Right atrium auricular region (tissue), 2 donors: ENCODE results near the gene HADHA. TPM values are rescaled to one million over a fixed set of nuclear protein-coding genes. Genes with fewer than 3 reads are reported as not detected.

Source experiments
- DNase-seq: peaks from one replicate; pipeline ENCODE4 v3.0.0-alpha.2; 2019; ENCODE audit warnings: low spot score
- H3K27ac ChIP-seq, 2 donors: fragments of 200-600 bp; sonication (generic); 1 replicate in 1 of 2; 2 replicates in 1 of 2; pipeline ENCODE4 v1.5.1; 2016 to 2019
- H3K27me3 ChIP-seq, 2 donors: fragments of 200-600 bp; sonication (generic); one replicate each; pipeline versions ENCODE4 v1.5.1 to v1.6.0; 2017 to 2019
- H3K36me3 ChIP-seq: fragments of 200-600 bp; sonication (generic); one replicate; pipeline ENCODE4 v1.5.1; 2016
- H3K4me1 ChIP-seq, 2 donors: fragments of 200-600 bp; sonication (generic); one replicate each; pipeline versions ENCODE4 v1.5.1 to v1.6.0; 2017 to 2019
- H3K4me3 ChIP-seq, 2 donors: fragments of 200-600 bp; sonication (generic); 1 replicate in 1 of 2; 2 replicates in 1 of 2; pipeline ENCODE4 v1.5.1; 2017 to 2019; ENCODE audit warnings: mild to moderate bottlenecking in 1 of 2, moderate library complexity in 1 of 2
- H3K9me3 ChIP-seq, 2 donors: fragments of 200-600 bp; sonication (generic); one replicate each; pipeline ENCODE4 v1.5.1; 2019
- CTCF ChIP-seq, 2 donors: fragments of 200-600 bp; sonication (generic); IDR thresholded peaks; one replicate each; pipeline ENCODE4 v1.5.1; 2019; ENCODE audit warnings: antibody characterized with exemption in 2 of 2
- total RNA-seq, 2 donors: library from RNA; depleted of rRNA; stranded (reverse); fragments of >200 nt; gene quantifications; one replicate each; pipeline ENCODE4 v1.1.0, GENCODE V29; 2016

HADHA gene
- total RNA-seq, 2 donors from 2014 or later = 333 to 364 TPM

DNA sequence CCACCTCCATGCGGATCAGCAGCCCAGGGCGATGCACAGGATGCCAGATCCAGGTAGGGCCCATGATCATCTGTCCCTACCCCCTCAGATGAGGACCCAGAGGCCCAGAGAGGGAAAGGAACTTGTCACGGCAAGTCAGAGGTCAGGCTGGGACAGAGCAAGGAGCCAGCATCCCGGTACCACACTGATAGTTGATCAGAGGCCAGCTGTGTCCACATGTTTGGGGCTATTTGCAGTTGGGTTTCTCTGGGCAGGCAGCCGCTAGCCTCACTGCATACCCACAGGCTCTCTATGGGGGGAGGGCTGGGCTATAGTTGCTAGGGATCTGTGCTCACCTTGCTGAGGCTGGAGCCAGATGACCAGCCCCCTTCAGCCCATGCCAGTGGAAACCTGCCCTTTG, 62.0 kb downstream of the HADHA start:
- no peak overlapping the region for H3K4me3 ChIP-seq
- H3K27ac ChIP-seq = no peak overlapping the region
- no peak for TF ChIP-seq CTCF (IDR thresholded peaks at IDR 0.05)
- no peak for DNase-seq
- no peaks in the 10 kb centered on the region for H3K9me3 ChIP-seq
- H3K27me3 ChIP-seq = no peaks in the 10 kb centered on the region
- no peaks in the 10 kb centered on the region for H3K36me3 ChIP-seq
- H3K4me1 ChIP-seq = peaks cover 0 to 31% of the 10 kb centered on the region in 2 donors

DNA sequence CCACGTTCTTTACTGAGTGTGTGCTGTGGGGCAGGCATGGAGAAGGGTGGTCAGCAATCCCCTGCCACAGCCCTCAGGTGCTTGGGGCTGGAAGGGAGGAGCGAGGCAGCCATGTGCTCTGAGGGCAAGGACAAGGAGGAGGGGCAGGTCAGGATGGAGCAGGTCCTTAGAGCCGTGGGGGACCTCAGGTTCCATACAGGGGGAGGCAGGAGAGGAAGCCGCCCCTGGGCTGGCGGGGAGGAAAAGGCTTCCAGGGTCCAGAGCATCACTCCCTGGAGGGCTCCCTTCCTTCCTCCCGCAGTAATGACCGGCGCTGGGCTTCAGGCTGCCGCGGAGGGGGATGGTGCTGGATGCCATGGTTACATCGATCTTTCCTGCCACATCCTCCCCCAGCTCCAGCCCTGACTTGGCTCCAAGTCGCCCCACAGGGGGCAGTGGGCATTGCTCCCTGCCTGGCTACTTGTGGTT, 65.0 kb downstream of the HADHA start:
- Histone ChIP-seq H3K4me1 (peaks cover 0 to 18% of the 10 kb centered on the region in 2 donors), H3K9me3 (no peaks in the 10 kb centered on the region), H3K36me3 (no peaks in the 10 kb centered on the region), H3K27ac (no peak overlapping the region), H3K4me3 (peak overlapping the region; percentile 39 to 58), H3K27me3 (peaks cover under 1% of the 10 kb centered on the region in 2 donors)
- no peak for DNase-seq
- TF ChIP-seq CTCF (IDR thresholded peaks at IDR 0.05) = no peak

DNA sequence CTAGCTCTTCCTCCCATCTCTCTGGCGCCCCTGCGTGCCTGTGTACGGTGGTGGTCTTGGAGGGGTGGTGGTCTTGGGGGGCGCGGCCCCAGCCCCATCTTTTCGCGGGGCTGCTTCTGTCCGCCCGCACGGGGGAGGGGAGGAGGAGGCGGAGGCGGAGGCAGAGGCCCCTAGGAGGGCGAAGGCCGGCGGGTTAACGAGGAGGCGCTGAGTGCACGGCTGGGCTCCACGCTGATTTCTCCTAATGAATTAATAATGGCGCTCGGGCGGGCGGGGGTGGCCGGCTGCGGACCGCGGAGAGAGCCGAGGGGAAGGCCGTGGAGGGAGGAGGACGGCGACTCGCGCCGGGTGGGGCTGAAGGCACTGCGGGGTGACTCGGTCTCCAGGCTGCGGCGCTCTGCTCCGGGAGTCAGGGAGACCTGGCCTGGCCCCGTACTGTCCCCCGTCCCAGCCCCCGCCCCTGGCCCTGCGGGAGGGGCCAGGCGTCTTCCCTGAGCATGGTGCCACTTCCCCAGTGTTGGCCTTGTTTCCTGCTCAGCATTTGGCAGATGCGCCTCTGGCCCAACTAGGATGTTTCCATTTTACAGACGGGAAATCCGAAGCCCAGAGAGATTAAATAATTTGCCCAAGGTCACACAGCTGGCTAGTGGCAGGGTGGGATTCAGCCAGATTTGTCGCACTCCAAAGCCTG, 65.5 kb downstream of the HADHA start:
- TF ChIP-seq CTCF (IDR thresholded peaks at IDR 0.05) = peak in 1 of 2 donors; percentile 13
- peaks cover 3 to 6% of the 10 kb centered on the region in 2 donors for H3K27me3 ChIP-seq
- H3K4me3 ChIP-seq = peak overlapping the region; percentile 39 to 58
- no peak for DNase-seq
- no peak overlapping the region for H3K27ac ChIP-seq
- peaks cover 0 to 19% of the 10 kb centered on the region in 2 donors for H3K4me1 ChIP-seq
- H3K9me3 ChIP-seq = no peaks in the 10 kb centered on the region
- H3K36me3 ChIP-seq = no peaks in the 10 kb centered on the region

DNA sequence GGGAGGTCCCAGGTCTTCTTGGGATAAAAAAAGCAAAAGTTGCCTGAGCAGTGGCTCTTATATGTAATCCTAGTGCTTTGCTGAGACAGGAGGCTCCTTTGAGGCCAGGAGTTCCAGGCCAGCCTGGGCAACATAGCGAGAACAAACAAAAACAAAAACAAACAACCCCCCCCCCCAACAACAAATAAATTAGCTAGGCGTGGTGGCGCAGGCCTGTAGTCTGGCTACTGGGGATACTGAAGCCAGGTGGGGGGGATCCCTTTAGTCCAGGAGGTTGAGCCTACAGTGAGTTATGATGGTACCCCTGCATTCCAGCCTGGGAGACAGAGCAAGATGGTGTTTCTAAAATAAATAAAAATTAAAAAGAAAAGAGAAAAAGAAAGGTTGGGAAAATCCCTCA, 66.2 kb downstream of the HADHA start:
- peaks cover 3 to 13% of the 10 kb centered on the region in 2 donors for H3K27me3 ChIP-seq
- DNase-seq = no peak
- H3K4me3 ChIP-seq = peak overlapping the region in 1 of 2 donors; percentile 58
- H3K27ac ChIP-seq = no peak overlapping the region
- TF ChIP-seq CTCF (IDR thresholded peaks at IDR 0.05) = no peak
- peaks cover 2 to 26% of the 10 kb centered on the region in 2 donors for H3K4me1 ChIP-seq
- H3K9me3 ChIP-seq = no peaks in the 10 kb centered on the region
- H3K36me3 ChIP-seq = no peaks in the 10 kb centered on the region

- DNase-seq = no peak
- TF ChIP-seq CTCF (IDR thresholded peaks at IDR 0.05) = no peak
- H3K9me3 ChIP-seq = no peaks in the 10 kb centered on the region
Observed at GRCh38 chr2:26177122-26177521, 67.3 kb downstream of the HADHA start.

GRCh38 chr2:26176279-26176615, 68.2 kb downstream of the HADHA start:
- H3K4me1 ChIP-seq = peaks cover 3 to 32% of the 10 kb centered on the region in 2 donors
- H3K4me3 ChIP-seq = no peak overlapping the region
- H3K27ac ChIP-seq = no peak overlapping the region
- no peaks in the 10 kb centered on the region for H3K36me3 ChIP-seq
- H3K27me3 ChIP-seq = peaks cover 3 to 15% of the 10 kb centered on the region in 2 donors
- no peak for TF ChIP-seq CTCF (IDR thresholded peaks at IDR 0.05)
- no peak for DNase-seq
- H3K9me3 ChIP-seq = no peaks in the 10 kb centered on the region

More at GRCh38 chr2:26177122-26177521, 67.3 kb downstream of the HADHA start:
- Histone ChIP-seq H3K27me3 (peaks cover 3 to 15% of the 10 kb centered on the region in 2 donors), H3K4me1 (peaks cover 3 to 32% of the 10 kb centered on the region in 2 donors), H3K36me3 (no peaks in the 10 kb centered on the region), H3K4me3 (no peak overlapping the region), H3K27ac (no peak overlapping the region)
